Measurements from ENCODE around the gene SLC25A4.
"Not testable (repeated sequence)": the region's sequence is repeated elsewhere in the genome, so short reads cannot be mapped to it uniquely, and the experiment has no call there.

The SLC25A4 gene

GRCh38 chr4:185112104-185112503 lies 31.0 kb upstream of the SLC25A4 start:
- H3K27ac ChIP-seq: no peak overlapping the region

DNA sequence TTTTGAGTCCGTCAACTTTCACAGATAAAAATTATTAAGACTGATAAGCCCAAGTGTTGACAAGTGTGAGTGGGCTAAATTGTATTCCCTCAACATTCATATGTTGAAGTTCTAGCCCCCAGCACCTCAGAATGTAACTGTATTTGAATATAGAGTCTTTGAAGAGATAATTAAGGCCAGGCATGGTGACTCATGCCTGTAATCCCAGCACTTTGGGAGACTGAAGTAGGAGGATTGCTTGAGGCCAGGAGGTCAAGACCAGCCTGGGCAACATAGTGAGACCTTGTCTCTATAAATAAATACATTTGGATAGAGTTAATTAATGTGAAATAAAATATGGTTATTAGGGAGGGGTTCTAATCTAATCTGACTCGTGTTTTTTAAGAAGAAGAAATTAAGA lies 29.7 kb upstream of the SLC25A4 start:
- H3K27ac ChIP-seq: no peak overlapping the region
- TF ChIP-seq ZFX (IDR thresholded peaks at IDR 0.05; ENCODE audit: borderline replicate concordance): no peak
- TF ChIP-seq, protein P1, sequence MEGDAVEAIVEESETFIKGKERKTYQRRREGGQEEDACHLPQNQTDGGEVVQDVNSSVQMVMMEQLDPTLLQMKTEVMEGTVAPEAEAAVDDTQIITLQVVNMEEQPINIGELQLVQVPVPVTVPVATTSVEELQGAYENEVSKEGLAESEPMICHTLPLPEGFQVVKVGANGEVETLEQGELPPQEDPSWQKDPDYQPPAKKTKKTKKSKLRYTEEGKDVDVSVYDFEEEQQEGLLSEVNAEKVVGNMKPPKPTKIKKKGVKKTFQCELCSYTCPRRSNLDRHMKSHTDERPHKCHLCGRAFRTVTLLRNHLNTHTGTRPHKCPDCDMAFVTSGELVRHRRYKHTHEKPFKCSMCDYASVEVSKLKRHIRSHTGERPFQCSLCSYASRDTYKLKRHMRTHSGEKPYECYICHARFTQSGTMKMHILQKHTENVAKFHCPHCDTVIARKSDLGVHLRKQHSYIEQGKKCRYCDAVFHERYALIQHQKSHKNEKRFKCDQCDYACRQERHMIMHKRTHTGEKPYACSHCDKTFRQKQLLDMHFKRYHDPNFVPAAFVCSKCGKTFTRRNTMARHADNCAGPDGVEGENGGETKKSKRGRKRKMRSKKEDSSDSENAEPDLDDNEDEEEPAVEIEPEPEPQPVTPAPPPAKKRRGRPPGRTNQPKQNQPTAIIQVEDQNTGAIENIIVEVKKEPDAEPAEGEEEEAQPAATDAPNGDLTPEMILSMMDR (IDR thresholded peaks at IDR 0.05): no peak

More at GRCh38 chr4:185112104-185112503, 31.0 kb upstream of the SLC25A4 start:
- TF ChIP-seq, protein P1 (IDR thresholded peaks at IDR 0.05): no peak
- no peak for TF ChIP-seq ZFX (IDR thresholded peaks at IDR 0.05; ENCODE audit: borderline replicate concordance)

GRCh38 chr4:185115827-185116232 lies 27.2 kb upstream of the SLC25A4 start:
- no peak overlapping the region for H3K27ac ChIP-seq

GRCh38 chr4:185117300-185117934 lies 25.6 kb upstream of the SLC25A4 start:
- TF ChIP-seq, protein P1 (IDR thresholded peaks at IDR 0.05): no peak
- no peak for TF ChIP-seq ZFX (IDR thresholded peaks at IDR 0.05; ENCODE audit: borderline replicate concordance)
- H3K27ac ChIP-seq: no peak overlapping the region

More at GRCh38 chr4:185115827-185116232, 27.2 kb upstream of the SLC25A4 start:
- TF ChIP-seq, protein P1 (IDR thresholded peaks at IDR 0.05): no peak
- TF ChIP-seq ZFX (IDR thresholded peaks at IDR 0.05; ENCODE audit: borderline replicate concordance): no peak

DNA sequence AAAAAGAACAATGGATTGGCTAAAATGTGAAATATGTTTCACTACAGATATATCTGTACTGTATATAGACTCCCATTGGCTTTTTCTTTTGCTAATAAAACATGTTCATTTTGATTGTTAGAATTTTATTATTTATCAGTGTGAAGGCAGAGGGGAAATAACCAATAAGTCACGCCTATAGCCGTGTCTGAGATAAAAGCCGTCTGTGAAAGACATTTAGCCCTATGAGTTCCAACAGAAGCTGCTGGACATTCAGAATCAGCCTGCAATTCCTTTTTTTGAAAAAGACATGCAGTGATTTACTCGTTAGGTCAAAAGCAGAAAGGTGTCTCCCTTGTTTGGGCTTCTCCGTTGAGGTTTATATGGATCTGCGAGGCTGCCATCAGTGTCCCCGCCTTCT lies 24.2 kb upstream of the SLC25A4 start:
- no peak overlapping the region for H3K27ac ChIP-seq
- no peak for TF ChIP-seq ZFX (IDR thresholded peaks at IDR 0.05; ENCODE audit: borderline replicate concordance)
- TF ChIP-seq, protein P1 (IDR thresholded peaks at IDR 0.05): no peak

- not testable (repeated sequence) for H3K27ac ChIP-seq
Measured at GRCh38 chr4:185119467-185119866, 23.6 kb upstream of the SLC25A4 start.

DNA sequence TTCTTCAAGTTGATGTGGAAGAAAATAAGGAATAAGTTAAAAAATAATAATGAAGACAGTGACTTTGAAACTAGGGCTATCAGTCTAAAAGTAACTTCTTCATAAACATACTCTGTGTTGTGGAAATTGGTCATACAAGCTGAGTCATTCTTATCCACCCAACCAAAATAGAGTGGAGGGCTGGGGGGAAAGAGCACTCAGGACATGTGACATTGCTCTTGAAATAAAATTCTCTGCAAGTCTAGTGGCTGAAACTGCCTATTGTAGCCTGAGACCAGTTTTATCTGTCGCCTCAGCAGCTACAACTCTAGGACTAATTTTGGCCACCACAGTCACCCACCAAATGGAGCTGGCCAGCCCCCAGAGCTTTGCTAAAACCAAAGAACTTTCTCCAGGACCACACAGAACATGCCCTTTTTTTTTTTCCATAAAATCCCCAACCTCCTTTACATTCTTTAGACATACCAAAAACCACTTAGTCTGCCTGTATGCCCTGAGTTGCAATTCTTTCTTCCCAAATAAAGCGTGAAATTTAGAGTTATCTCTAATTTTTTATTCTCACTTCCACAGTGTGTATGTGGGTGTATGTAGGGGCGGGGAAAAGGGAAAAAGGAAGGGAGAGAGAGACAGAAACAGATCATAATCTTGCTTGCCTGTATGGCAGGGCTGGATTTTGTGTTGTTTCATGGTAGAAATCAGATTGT lies 23.0 kb upstream of the SLC25A4 start:
- H3K27ac ChIP-seq: no peak overlapping the region
- no peak for TF ChIP-seq ZFX (IDR thresholded peaks at IDR 0.05; ENCODE audit: borderline replicate concordance)
- TF ChIP-seq, protein P1 (IDR thresholded peaks at IDR 0.05): no peak

Measured in 22Rv1 (cell line).